ENCODE measurements around the gene NPC1.
"Not testable (repeated sequence)": the region's sequence is repeated elsewhere in the genome, so short reads cannot be mapped to it uniquely, and the experiment has no call there.

Gene NPC1

DNA sequence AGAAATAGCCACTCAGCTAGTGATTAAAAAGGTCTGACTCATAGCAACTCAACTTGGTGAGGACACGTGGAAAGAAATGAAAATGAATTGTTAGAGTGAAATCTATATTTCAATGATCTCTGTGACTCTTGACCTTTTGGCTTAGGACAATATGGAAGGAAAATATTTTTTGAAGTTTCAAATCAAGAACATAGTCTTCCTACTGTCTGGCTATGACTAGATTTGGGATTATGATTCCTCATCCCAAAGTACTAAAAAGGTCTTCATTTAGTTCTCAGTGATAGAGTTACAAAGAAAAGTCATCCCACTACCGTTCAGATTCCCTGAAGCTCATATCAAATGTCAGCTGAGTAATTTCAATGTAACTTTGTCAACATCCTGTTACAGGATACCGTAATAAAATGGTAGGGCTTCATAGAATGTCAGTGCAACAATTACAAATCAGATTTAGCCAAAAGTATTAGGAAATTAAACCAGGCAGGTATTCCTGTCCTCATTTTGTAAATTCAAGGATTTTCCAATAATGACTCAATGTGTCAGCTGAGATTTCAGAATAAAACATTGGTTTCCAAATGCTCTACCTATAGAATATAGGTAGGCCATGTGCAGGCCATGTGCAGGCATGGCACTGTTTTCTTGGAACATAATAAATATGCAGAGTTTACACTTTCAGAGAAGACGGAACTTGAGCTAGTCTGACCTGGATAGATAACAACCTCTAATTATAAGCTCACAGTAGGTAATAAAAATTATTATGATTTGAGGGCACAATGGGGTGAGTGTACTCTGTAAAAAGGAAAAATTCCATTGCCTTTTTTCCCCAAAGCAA lies 40.4 kb upstream of the NPC1 start:
- no peaks in the 10 kb centered on the region for H3K4me1 ChIP-seq (ENCODE audit: control insufficient read depth, insufficient read depth, low read length, poor library complexity, severe bottlenecking)
- H3K9me3 ChIP-seq (ENCODE audit: control insufficient read depth, low read length) = no peaks in the 10 kb centered on the region
- H3K4me3 ChIP-seq (ENCODE audit: insufficient read depth, low read depth, low read length, poor library complexity, severe bottlenecking) = no peak overlapping the region
- no peak overlapping the region for H3K27ac ChIP-seq (ENCODE audit: insufficient read depth, low read length, poor library complexity, severe bottlenecking)
- H3K27me3 ChIP-seq (replicated peaks; ENCODE audit: control insufficient read depth, insufficient read depth, low read length, poor library complexity, severe bottlenecking) = peaks cover 6% of the 10 kb centered on the region
- no peaks in the 10 kb centered on the region for H3K36me3 ChIP-seq (ENCODE audit: control insufficient read depth, insufficient read depth, low read length)
- no peak for DNase-seq

DNA sequence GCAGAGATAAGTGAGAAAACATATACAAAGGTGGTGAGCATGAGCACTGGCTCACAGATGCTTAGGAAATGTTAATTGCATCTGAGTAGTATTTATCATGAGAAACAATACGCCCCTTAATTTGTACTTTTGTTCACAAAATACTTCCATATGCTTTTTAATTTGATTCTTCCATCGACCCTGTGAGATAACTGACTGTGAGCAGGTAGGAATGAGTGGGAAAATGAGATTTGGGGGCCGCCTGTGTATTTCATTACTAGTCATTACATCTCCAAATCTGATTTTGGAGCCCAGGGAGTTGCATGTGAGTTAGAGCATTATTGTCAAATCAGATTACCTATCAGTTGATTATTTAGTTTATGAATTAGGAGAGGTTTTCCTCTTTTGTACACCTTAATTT lies 36.7 kb upstream of the NPC1 start:
- Histone ChIP-seq H3K4me3 (ENCODE audit: insufficient read depth, low read depth, low read length, poor library complexity, severe bottlenecking) (no peak overlapping the region), H3K27ac (ENCODE audit: insufficient read depth, low read length, poor library complexity, severe bottlenecking) (no peak overlapping the region), H3K36me3 (ENCODE audit: control insufficient read depth, insufficient read depth, low read length) (no peaks in the 10 kb centered on the region), H3K27me3 (replicated peaks; ENCODE audit: control insufficient read depth, insufficient read depth, low read length, poor library complexity, severe bottlenecking) (peaks cover 19% of the 10 kb centered on the region), H3K4me1 (ENCODE audit: control insufficient read depth, insufficient read depth, low read length, poor library complexity, severe bottlenecking) (no peaks in the 10 kb centered on the region), H3K9me3 (ENCODE audit: control insufficient read depth, low read length) (no peaks in the 10 kb centered on the region)
- DNase-seq = no peak

- Histone ChIP-seq H3K9me3 (ENCODE audit: control insufficient read depth, low read length) (no peaks in the 10 kb centered on the region), H3K27ac (ENCODE audit: insufficient read depth, low read length, poor library complexity, severe bottlenecking) (no peak overlapping the region), H3K4me3 (ENCODE audit: insufficient read depth, low read depth, low read length, poor library complexity, severe bottlenecking) (peak overlapping the region; percentile 33), H3K4me1 (ENCODE audit: control insufficient read depth, insufficient read depth, low read length, poor library complexity, severe bottlenecking) (no peaks in the 10 kb centered on the region), H3K36me3 (ENCODE audit: control insufficient read depth, insufficient read depth, low read length) (no peaks in the 10 kb centered on the region), H3K27me3 (replicated peaks; ENCODE audit: control insufficient read depth, insufficient read depth, low read length, poor library complexity, severe bottlenecking) (peaks cover 19% of the 10 kb centered on the region)
- DNase-seq = no peak
Observed at GRCh38 chr18:23619388-23619881, 33.1 kb upstream of the NPC1 start.

- H3K4me3 ChIP-seq (ENCODE audit: insufficient read depth, low read depth, low read length, poor library complexity, severe bottlenecking) = peak overlapping the region; percentile 33
- H3K9me3 ChIP-seq (ENCODE audit: control insufficient read depth, low read length) = no peaks in the 10 kb centered on the region
- no peak for DNase-seq
- H3K27me3 ChIP-seq (replicated peaks; ENCODE audit: control insufficient read depth, insufficient read depth, low read length, poor library complexity, severe bottlenecking) = peaks cover 19% of the 10 kb centered on the region
- H3K4me1 ChIP-seq (ENCODE audit: control insufficient read depth, insufficient read depth, low read length, poor library complexity, severe bottlenecking) = no peaks in the 10 kb centered on the region
- no peaks in the 10 kb centered on the region for H3K36me3 ChIP-seq (ENCODE audit: control insufficient read depth, insufficient read depth, low read length)
- no peak overlapping the region for H3K27ac ChIP-seq (ENCODE audit: insufficient read depth, low read length, poor library complexity, severe bottlenecking)
Observed at GRCh38 chr18:23618862-23619387, 32.6 kb upstream of the NPC1 start.

DNA sequence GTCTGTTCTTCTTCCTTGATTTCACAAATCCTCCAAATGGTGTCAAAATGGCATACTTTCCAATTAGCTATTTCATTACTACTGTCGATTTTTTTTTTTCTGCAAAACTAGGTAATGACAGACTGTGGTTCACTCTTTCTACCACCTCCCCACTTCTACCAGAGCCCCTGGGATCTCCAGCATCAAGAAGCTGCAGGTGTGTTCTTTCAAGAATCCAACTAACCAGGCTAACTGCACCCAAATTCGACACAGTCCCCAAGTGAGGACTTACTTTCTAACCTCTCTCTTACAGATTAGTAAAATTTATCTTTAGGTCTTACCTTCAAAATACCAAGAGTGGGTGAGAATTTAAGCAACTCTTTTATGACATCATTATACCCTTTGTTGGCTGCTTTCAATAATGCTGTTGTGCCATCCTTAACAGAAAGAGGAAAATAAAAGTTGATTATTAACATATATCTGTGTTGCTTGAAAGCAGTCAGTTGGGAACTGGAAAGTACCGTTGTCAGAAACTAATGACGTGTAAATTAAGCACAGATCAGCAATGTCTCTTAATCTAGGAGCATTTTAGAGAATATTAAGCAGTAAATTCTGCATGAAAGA lies 31.2 kb upstream of the NPC1 start:
- Histone ChIP-seq H3K27ac (ENCODE audit: insufficient read depth, low read length, poor library complexity, severe bottlenecking) (no peak overlapping the region), H3K27me3 (replicated peaks; ENCODE audit: control insufficient read depth, insufficient read depth, low read length, poor library complexity, severe bottlenecking) (peaks cover 19% of the 10 kb centered on the region), H3K9me3 (ENCODE audit: control insufficient read depth, low read length) (no peaks in the 10 kb centered on the region), H3K4me1 (ENCODE audit: control insufficient read depth, insufficient read depth, low read length, poor library complexity, severe bottlenecking) (no peaks in the 10 kb centered on the region), H3K36me3 (ENCODE audit: control insufficient read depth, insufficient read depth, low read length) (no peaks in the 10 kb centered on the region), H3K4me3 (ENCODE audit: insufficient read depth, low read depth, low read length, poor library complexity, severe bottlenecking) (no peak overlapping the region)
- no peak for DNase-seq

DNA sequence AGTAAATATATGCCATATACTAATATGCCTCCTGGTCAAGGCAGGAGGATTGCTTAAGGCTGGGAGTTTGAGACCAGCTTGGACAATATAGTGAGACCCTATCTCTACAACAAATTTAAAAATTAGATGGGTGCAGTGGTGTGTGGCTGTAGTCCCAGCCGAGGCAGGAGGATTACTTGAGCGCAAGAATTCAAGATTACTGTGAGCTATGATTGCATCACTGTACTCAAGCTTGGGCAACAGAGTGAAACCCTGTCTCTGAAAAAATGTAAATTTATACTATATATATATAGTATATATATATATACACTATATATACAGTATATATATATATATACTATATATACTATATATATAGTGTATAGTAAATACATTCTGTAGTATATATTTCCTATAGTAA lies 30.0 kb upstream of the NPC1 start:
- Histone ChIP-seq H3K9me3 (ENCODE audit: control insufficient read depth, low read length) (no peaks in the 10 kb centered on the region), H3K27ac (ENCODE audit: insufficient read depth, low read length, poor library complexity, severe bottlenecking) (no peak overlapping the region), H3K27me3 (replicated peaks; ENCODE audit: control insufficient read depth, insufficient read depth, low read length, poor library complexity, severe bottlenecking) (peaks cover 13% of the 10 kb centered on the region), H3K4me1 (ENCODE audit: control insufficient read depth, insufficient read depth, low read length, poor library complexity, severe bottlenecking) (no peaks in the 10 kb centered on the region), H3K4me3 (ENCODE audit: insufficient read depth, low read depth, low read length, poor library complexity, severe bottlenecking) (no peak overlapping the region), H3K36me3 (ENCODE audit: control insufficient read depth, insufficient read depth, low read length) (no peaks in the 10 kb centered on the region)
- no peak for DNase-seq

DNA sequence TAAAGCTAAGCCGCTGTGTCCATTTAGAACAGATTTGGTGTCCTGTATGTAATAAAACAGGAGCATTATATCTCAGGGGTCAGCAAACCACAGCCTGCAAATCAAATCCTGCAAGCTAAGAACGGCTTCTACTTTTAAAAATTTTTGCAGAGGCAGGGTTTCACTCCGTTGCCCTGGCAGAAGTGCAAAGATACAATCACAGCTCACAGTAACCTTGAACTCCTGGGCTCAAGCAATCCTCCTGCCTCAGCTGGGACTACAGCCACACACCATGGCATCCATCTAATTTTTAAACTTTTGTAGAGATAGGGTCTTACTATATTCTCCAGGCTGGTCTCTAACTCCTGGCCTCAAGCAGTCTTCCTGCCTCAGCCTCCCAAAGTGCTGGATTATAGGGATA lies 28.6 kb upstream of the NPC1 start:
- Histone ChIP-seq H3K9me3 (ENCODE audit: control insufficient read depth, low read length) (no peaks in the 10 kb centered on the region), H3K4me3 (ENCODE audit: insufficient read depth, low read depth, low read length, poor library complexity, severe bottlenecking) (no peak overlapping the region), H3K27me3 (replicated peaks; ENCODE audit: control insufficient read depth, insufficient read depth, low read length, poor library complexity, severe bottlenecking) (peaks cover 9% of the 10 kb centered on the region), H3K36me3 (ENCODE audit: control insufficient read depth, insufficient read depth, low read length) (no peaks in the 10 kb centered on the region), H3K27ac (ENCODE audit: insufficient read depth, low read length, poor library complexity, severe bottlenecking) (no peak overlapping the region), H3K4me1 (ENCODE audit: control insufficient read depth, insufficient read depth, low read length, poor library complexity, severe bottlenecking) (no peaks in the 10 kb centered on the region)
- no peak for DNase-seq

DNA sequence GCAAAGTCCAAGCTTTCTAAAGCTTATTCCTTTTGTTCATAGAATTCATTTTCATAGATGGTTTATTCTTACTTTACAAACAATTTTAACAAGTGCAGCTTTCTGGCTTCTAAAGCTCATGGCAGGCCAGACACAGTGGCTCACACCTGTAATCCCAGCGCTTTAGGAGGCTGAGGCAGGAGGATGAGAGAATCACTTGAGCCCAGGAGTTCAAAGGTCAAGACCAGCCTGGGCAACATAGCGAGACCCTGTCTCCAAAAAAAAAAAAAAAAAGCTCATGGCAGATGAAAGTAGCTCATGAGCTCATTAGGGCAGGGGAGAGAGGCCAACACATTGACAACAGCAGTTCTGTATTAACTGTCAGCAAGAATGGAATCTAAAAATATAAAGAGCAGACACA lies 28.1 kb upstream of the NPC1 start:
- H3K4me3 ChIP-seq (ENCODE audit: insufficient read depth, low read depth, low read length, poor library complexity, severe bottlenecking) = no peak overlapping the region
- H3K9me3 ChIP-seq (ENCODE audit: control insufficient read depth, low read length) = no peaks in the 10 kb centered on the region
- H3K27me3 ChIP-seq (replicated peaks; ENCODE audit: control insufficient read depth, insufficient read depth, low read length, poor library complexity, severe bottlenecking) = peaks cover 4% of the 10 kb centered on the region
- DNase-seq = no peak
- H3K36me3 ChIP-seq (ENCODE audit: control insufficient read depth, insufficient read depth, low read length) = no peaks in the 10 kb centered on the region
- H3K4me1 ChIP-seq (ENCODE audit: control insufficient read depth, insufficient read depth, low read length, poor library complexity, severe bottlenecking) = no peaks in the 10 kb centered on the region
- no peak overlapping the region for H3K27ac ChIP-seq (ENCODE audit: insufficient read depth, low read length, poor library complexity, severe bottlenecking)

DNA sequence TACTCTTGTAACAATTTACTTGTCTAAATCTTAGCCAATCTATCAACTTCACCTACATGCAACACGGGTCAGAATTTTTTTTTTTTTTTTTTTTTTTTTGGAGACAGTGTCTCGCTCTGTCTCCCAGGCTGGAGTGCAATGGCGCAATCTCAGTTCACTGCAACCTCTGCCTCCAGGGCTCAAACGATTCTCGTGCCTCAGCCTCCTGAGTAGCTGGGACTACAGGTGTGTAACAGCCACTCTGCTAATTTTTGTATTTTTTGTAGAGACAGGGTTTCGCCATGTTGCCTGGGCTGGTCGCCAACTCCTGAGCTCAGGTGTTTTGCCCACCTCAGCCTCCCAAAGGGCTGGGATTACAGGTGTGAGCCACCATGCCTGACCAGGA lies 26.8 kb upstream of the NPC1 start:
- not testable (repeated sequence) for H3K4me3 ChIP-seq (ENCODE audit: insufficient read depth, low read depth, low read length, poor library complexity, severe bottlenecking); H3K9me3 ChIP-seq (ENCODE audit: control insufficient read depth, low read length)

DNA sequence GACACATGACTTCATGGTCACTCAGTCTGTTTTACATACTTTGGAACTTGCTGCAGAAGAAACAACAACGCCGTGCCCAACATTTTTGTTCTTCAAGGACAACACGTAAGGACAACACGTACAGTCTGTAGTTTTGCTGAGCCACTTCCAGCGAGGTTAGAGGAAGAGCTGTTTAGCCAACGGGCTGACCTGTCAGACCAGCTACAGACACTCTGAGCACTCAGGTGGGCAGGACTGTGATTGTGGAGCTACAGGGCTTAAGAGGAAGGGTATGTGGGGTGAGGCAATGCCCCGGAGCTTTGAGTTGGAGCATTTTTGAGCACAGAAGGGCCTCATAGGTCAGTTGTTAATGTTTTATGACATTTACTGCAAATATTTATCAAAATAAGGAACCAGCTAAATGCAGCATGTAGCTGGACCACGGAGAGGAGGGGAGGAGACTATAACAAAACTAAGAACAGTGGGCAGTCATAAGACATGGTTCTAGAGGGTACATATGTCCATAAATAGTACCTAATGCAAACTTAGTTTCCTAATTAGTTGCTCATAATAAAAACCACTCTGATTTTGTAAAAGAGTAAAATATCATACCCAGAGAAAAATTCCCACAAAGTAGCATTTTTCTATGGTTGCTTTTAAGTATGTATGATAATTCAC lies 26.3 kb upstream of the NPC1 start:
- Histone ChIP-seq H3K4me3 (ENCODE audit: insufficient read depth, low read depth, low read length, poor library complexity, severe bottlenecking) (no peak overlapping the region), H3K36me3 (ENCODE audit: control insufficient read depth, insufficient read depth, low read length) (no peaks in the 10 kb centered on the region), H3K4me1 (ENCODE audit: control insufficient read depth, insufficient read depth, low read length, poor library complexity, severe bottlenecking) (no peaks in the 10 kb centered on the region), H3K9me3 (ENCODE audit: control insufficient read depth, low read length) (no peaks in the 10 kb centered on the region), H3K27ac (ENCODE audit: insufficient read depth, low read length, poor library complexity, severe bottlenecking) (no peak overlapping the region), H3K27me3 (replicated peaks; ENCODE audit: control insufficient read depth, insufficient read depth, low read length, poor library complexity, severe bottlenecking) (no peaks in the 10 kb centered on the region)
- no peak for DNase-seq

More for the DNA sequence above, 26.8 kb upstream of the NPC1 start:
- not testable (repeated sequence) for H3K27ac ChIP-seq (ENCODE audit: insufficient read depth, low read length, poor library complexity, severe bottlenecking); H3K4me1 ChIP-seq (ENCODE audit: control insufficient read depth, insufficient read depth, low read length, poor library complexity, severe bottlenecking); DNase-seq; H3K36me3 ChIP-seq (ENCODE audit: control insufficient read depth, insufficient read depth, low read length); H3K27me3 ChIP-seq (replicated peaks; ENCODE audit: control insufficient read depth, insufficient read depth, low read length, poor library complexity, severe bottlenecking)
